HepG2 (cell line): Measurements from ENCODE around the gene PLK3. TPM values are rescaled to one million over a fixed set of nuclear protein-coding genes. Genes with fewer than 3 reads are reported as not detected.

ENCODE experiments used
- KLF13 ChIP-seq: sonication (generic); formaldehyde crosslinking; IDR thresholded peaks from 2 replicates; pipeline ENCODE4 v1.4.0; 2020; ENCODE audit warnings: mild to moderate bottlenecking, missing genetic modification reagents
- LCORL ChIP-seq, 2 experiments: fragments of 450-650 bp in 1 of 2; sonication (generic) in 1 of 2; formaldehyde crosslinking in 1 of 2; IDR thresholded peaks; 2 replicates each; pipeline versions ENCODE4 v1.5.0 to v1.6.1; 2017 to 2020; ENCODE audit warnings: antibody characterized with exemption in 1 of 2, missing genetic modification reagents in 1 of 2
- MBNL3 ChIP-seq: fragments of 250-450 bp; sonication (Bioruptor Pico); conservative IDR thresholded peaks from 2 replicates; pipeline ENCODE4 v1.8.0; 2022; ENCODE audit warnings: mild to moderate bottlenecking, inconsistent platforms
- MLLT10 ChIP-seq: sonication (generic); formaldehyde crosslinking; IDR thresholded peaks from 2 replicates; pipeline ENCODE4 v1.4.0; 2020; ENCODE audit warnings: missing genetic modification reagents
- U2AF1 ChIP-seq: fragments of 200-400 bp; formaldehyde crosslinking; optimal IDR thresholded peaks from 2 replicates; pipeline ENCODE3; 2017; ENCODE audit warnings: mild to moderate bottlenecking, low read depth, low read length
- YEATS4 ChIP-seq: sonication (generic); formaldehyde crosslinking; IDR thresholded peaks from 2 replicates; pipeline ENCODE4 v1.4.0; 2020; ENCODE audit warnings: missing genetic modification reagents, borderline replicate concordance
- ZNF564 ChIP-seq: sonication (generic); formaldehyde crosslinking; IDR thresholded peaks from 2 replicates; pipeline ENCODE4 v1.8.1; 2023; ENCODE audit warnings: mild to moderate bottlenecking, missing genetic modification reagents
- ZNF772 ChIP-seq: sonication (generic); formaldehyde crosslinking; IDR thresholded peaks from 2 replicates; pipeline ENCODE4 v1.5.0; 2020; ENCODE audit warnings: mild to moderate bottlenecking, missing genetic modification reagents
- ZSCAN22 ChIP-seq: sonication (generic); formaldehyde crosslinking; IDR thresholded peaks from 2 replicates; pipeline ENCODE4 v1.4.0; 2020; ENCODE audit warnings: mild to moderate bottlenecking, missing genetic modification reagents
- polyA plus RNA-seq, 8 experiments: library from polyadenylated mRNA; depleted of rRNA in 3 of 8; stranded (reverse) in 7 of 8; unstranded in 1 of 8; fragments of >200 nt; fragmentation: Illumina TruSeq in 4 of 8; extraction: Trizol in 4 of 8; gene quantifications; 2 replicates each; pipeline versions ENCODE4 v1.2.1 to v1.2.3, GENCODE V29; 2011 to 2016; ENCODE audit warnings: low read depth in 4 of 8, missing spikeins in 1 of 8, mixed read lengths in 1 of 8; ENCODE audit not compliant: insufficient read depth in 1 of 8
- total RNA-seq, 5 experiments: library from RNA; depleted of rRNA; stranded (reverse); fragments of >200 nt; fragmentation: Illumina TruSeq; extraction: Trizol; gene quantifications; 2 replicates each; pipeline ENCODE4 v1.2.3, GENCODE V29; 2016; ENCODE audit warnings: low read depth in 1 of 5
- TF ChIP-seq, protein P1 (sequence below): sonication (generic); formaldehyde crosslinking; IDR thresholded peaks from 2 replicates; pipeline ENCODE4 v1.5.0; 2020; ENCODE audit warnings: mild to moderate bottlenecking, missing genetic modification reagents, borderline replicate concordance
- TF ChIP-seq, protein P2 (sequence below): sonication (generic); formaldehyde crosslinking; IDR thresholded peaks from 2 replicates; pipeline ENCODE4 v1.5.0; 2020; ENCODE audit warnings: mild to moderate bottlenecking, low read depth, missing genetic modification reagents, borderline replicate concordance
- TF ChIP-seq, protein P3 (sequence below): sonication (generic); formaldehyde crosslinking; IDR thresholded peaks from 2 replicates; pipeline ENCODE4 v1.4.0; 2020; ENCODE audit warnings: missing genetic modification reagents, borderline replicate concordance
- TF ChIP-seq, protein P4 (sequence below): sonication (generic); formaldehyde crosslinking; IDR thresholded peaks from 2 replicates; pipeline ENCODE4 v1.8.1; 2023; ENCODE audit warnings: mild to moderate bottlenecking, moderate library complexity, missing genetic modification reagents
- TF ChIP-seq, protein P5 (sequence below): sonication (generic); formaldehyde crosslinking; conservative IDR thresholded peaks from 2 replicates; pipeline ENCODE4 v1.8.0; 2022; ENCODE audit warnings: mild to moderate bottlenecking, moderate library complexity, missing genetic modification reagents
- TF ChIP-seq, protein P6 (sequence below): sonication (generic); formaldehyde crosslinking; IDR thresholded peaks from 2 replicates; pipeline ENCODE4 v1.4.0; 2020; ENCODE audit warnings: missing genetic modification reagents, borderline replicate concordance

Gene PLK3
- total and polyA plus RNA-seq, 2 of the 13 experiments (the other 11 are each of a cell fraction or from before 2014, with no cell fraction given), result 9.8 to 16.9 TPM

DNA sequence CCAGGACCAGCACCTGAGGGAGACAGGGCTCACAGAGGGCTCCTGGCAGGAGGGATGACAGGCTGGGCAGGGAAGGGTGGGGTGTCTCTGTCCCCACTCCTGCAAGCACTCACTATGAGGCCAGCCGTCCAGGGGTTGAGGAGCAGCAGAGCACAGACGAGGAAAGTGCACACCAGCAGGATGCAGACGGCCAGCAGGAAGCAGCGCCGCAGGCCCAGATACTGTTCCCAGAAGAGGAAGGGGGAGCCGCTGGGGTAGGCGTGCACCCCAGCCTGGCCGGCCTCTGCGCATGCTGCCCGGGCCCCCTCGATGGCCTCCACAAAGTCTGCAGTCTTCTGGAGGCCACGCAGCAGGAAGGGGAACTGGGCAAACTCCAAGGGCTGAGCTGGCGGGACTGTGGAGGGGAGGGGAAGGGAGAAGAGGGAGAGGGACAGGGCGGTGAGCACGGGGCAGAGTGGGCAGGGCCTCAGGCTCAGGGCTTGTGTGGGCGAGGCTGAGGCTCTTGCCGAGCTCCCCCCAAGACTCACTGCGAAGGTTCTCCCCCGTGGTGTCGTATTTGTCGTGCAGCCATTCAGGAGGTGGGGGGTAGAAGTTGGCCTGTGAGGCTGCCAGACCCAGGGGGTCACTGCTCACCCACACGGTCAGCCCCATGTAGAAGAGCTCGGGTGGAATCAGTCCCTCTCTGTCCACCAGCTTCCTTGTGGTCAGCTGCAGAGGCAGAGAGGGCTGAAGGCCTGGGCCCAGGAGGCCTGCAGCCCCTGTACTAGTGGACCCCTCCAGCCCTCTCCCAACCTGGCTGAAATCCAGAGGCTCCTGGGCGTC lies 26.4 kb downstream of the PLK3 start (continued):
- TF ChIP-seq, protein P1, sequence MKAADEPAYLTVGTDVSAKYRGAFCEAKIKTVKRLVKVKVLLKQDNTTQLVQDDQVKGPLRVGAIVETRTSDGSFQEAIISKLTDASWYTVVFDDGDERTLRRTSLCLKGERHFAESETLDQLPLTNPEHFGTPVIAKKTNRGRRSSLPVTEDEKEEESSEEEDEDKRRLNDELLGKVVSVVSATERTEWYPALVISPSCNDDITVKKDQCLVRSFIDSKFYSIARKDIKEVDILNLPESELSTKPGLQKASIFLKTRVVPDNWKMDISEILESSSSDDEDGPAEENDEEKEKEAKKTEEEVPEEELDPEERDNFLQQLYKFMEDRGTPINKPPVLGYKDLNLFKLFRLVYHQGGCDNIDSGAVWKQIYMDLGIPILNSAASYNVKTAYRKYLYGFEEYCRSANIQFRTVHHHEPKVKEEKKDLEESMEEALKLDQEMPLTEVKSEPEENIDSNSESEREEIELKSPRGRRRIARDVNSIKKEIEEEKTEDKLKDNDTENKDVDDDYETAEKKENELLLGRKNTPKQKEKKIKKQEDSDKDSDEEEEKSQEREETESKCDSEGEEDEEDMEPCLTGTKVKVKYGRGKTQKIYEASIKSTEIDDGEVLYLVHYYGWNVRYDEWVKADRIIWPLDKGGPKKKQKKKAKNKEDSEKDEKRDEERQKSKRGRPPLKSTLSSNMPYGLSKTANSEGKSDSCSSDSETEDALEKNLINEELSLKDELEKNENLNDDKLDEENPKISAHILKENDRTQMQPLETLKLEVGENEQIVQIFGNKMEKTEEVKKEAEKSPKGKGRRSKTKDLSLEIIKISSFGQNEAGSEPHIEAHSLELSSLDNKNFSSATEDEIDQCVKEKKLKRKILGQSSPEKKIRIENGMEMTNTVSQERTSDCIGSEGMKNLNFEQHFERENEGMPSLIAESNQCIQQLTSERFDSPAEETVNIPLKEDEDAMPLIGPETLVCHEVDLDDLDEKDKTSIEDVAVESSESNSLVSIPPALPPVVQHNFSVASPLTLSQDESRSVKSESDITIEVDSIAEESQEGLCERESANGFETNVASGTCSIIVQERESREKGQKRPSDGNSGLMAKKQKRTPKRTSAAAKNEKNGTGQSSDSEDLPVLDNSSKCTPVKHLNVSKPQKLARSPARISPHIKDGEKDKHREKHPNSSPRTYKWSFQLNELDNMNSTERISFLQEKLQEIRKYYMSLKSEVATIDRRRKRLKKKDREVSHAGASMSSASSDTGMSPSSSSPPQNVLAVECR (CRISPR knock-in tag), result peak; percentile 46; the same call in 1 of the 2 replicates
- TF ChIP-seq ZSCAN22 (CRISPR knock-in tag), result no peak
- peak; percentile 77 for TF ChIP-seq YEATS4 (CRISPR knock-in tag)
- 0 out of 2 replicates have a peak, but pooled peaks have one; percentile 14 for TF ChIP-seq KLF13 (CRISPR knock-in tag)
- no peak for TF ChIP-seq MLLT10 (CRISPR knock-in tag)
- TF ChIP-seq LCORL (IDR thresholded peaks at IDR 0.05), result no peak
- no peak; the same call in 1 of the 2 replicates for TF ChIP-seq LCORL (CRISPR knock-in tag; IDR thresholded peaks at IDR 0.05)
- TF ChIP-seq, protein P2, sequence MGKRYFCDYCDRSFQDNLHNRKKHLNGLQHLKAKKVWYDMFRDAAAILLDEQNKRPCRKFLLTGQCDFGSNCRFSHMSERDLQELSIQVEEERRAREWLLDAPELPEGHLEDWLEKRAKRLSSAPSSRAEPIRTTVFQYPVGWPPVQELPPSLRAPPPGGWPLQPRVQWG (CRISPR knock-in tag), result no peak
- peak; percentile 70; the same call in 1 of the 2 replicates for TF ChIP-seq ZNF772
- TF ChIP-seq, protein P3, sequence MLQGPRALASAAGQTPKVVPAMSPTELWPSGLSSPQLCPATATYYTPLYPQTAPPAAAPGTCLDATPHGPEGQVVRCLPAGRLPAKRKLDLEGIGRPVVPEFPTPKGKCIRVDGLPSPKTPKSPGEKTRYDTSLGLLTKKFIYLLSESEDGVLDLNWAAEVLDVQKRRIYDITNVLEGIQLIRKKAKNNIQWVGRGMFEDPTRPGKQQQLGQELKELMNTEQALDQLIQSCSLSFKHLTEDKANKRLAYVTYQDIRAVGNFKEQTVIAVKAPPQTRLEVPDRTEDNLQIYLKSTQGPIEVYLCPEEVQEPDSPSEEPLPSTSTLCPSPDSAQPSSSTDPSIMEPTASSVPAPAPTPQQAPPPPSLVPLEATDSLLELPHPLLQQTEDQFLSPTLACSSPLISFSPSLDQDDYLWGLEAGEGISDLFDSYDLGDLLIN, result no peak
- no peak for TF ChIP-seq MBNL3 (CRISPR knock-in tag)
- no peak for TF ChIP-seq U2AF1
- TF ChIP-seq, protein P4, sequence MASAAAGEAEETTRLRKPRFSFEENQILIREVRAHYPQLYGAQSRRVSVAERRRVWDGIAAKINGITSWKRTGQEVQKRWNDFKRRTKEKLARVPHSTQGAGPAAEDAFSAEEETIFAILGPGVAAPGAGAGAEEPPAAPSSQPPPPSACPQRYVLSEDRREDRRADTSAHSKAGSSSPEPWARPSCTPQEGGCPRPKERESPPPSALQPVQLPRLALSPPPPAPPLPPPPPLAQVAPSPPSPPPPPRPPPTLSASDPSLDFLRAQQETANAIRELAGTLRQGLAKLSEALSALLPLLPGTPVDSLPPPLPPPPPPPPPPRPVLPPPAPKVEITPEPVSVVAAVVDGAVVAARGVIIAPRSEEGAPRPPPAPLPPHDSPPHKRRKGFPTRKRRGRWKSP, result no peak
- TF ChIP-seq, protein P5, sequence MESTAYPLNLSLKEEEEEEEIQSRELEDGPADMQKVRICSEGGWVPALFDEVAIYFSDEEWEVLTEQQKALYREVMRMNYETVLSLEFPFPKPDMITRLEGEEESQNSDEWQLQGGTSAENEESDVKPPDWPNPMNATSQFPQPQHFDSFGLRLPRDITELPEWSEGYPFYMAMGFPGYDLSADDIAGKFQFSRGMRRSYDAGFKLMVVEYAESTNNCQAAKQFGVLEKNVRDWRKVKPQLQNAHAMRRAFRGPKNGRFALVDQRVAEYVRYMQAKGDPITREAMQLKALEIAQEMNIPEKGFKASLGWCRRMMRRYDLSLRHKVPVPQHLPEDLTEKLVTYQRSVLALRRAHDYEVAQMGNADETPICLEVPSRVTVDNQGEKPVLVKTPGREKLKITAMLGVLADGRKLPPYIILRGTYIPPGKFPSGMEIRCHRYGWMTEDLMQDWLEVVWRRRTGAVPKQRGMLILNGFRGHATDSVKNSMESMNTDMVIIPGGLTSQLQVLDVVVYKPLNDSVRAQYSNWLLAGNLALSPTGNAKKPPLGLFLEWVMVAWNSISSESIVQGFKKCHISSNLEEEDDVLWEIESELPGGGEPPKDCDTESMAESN, result no peak
- TF ChIP-seq, protein P6, sequence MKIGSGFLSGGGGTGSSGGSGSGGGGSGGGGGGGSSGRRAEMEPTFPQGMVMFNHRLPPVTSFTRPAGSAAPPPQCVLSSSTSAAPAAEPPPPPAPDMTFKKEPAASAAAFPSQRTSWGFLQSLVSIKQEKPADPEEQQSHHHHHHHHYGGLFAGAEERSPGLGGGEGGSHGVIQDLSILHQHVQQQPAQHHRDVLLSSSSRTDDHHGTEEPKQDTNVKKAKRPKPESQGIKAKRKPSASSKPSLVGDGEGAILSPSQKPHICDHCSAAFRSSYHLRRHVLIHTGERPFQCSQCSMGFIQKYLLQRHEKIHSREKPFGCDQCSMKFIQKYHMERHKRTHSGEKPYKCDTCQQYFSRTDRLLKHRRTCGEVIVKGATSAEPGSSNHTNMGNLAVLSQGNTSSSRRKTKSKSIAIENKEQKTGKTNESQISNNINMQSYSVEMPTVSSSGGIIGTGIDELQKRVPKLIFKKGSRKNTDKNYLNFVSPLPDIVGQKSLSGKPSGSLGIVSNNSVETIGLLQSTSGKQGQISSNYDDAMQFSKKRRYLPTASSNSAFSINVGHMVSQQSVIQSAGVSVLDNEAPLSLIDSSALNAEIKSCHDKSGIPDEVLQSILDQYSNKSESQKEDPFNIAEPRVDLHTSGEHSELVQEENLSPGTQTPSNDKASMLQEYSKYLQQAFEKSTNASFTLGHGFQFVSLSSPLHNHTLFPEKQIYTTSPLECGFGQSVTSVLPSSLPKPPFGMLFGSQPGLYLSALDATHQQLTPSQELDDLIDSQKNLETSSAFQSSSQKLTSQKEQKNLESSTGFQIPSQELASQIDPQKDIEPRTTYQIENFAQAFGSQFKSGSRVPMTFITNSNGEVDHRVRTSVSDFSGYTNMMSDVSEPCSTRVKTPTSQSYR (CRISPR knock-in tag), result peak; percentile 46; the same call in 1 of the 2 replicates
- TF ChIP-seq ZNF564 (CRISPR knock-in tag), result peak; percentile 82
